HEK293 (cell line): ENCODE data around the gene TTN.

ENCODE experiments used
- CTCF ChIA-PET: fragments of 350-600 bp; formaldehyde crosslinking; extraction: SDS; loops from one replicate; lab custom pipeline; 2021; ENCODE audit warnings: antibody characterized with exemption; lab: Yijun Ruan, JAX
- POLR2A ChIA-PET: fragments of 300-600 bp; formaldehyde crosslinking; extraction: SDS; loops from one replicate; lab custom pipeline; 2020; ENCODE audit warnings: antibody characterized with exemption, inconsistent platforms; lab: Yijun Ruan, JAX
- H3K27ac ChIP-seq: fragments of 200-500 bp; sonication (Bioruptor generic); 2 replicates; pipeline ENCODE4 v1.5.1; 2014; ENCODE audit warnings: low read depth, low read length, control low read depth, inconsistent platforms; ENCODE audit errors: extremely low read depth
- H3K36me3 ChIP-seq, 2 experiments: fragments of 200-500 bp in 1 of 2; sonication (Bioruptor generic) in 1 of 2; 1 replicate in 1 of 2; 2 replicates in 1 of 2; pipeline ENCODE4 v1.5.1; 2014 to 2017; ENCODE audit warnings: inconsistent platforms in 2 of 2, low read length in 2 of 2; ENCODE audit not compliant: control insufficient read depth in 2 of 2, insufficient read depth in 1 of 2
- H3K4me1 ChIP-seq: fragments of 200-500 bp; sonication (Bioruptor generic); 2 replicates; pipeline ENCODE4 v1.5.1; 2014; ENCODE audit warnings: mild to moderate bottlenecking, low read length, inconsistent platforms; ENCODE audit not compliant: control insufficient read depth, insufficient read depth
- H3K4me3 ChIP-seq: 2 replicates; pipeline ENCODE4 v1.5.1; 2011; ENCODE audit warnings: low read depth, mild to moderate bottlenecking, control low read depth, low read length, moderate library complexity
- H3K9me3 ChIP-seq: fragments of 200-500 bp; sonication (Bioruptor generic); 2 replicates; pipeline ENCODE4 v1.5.1; 2014; ENCODE audit warnings: low read depth, low read length, inconsistent platforms; ENCODE audit not compliant: control insufficient read depth, insufficient read depth
- GFI1B ChIP-seq: fragments of 450-650 bp; formaldehyde crosslinking; IDR thresholded peaks from 2 replicates; pipeline ENCODE4 v1.5.1; 2016; ENCODE audit warnings: missing biosample characterization, missing genetic modification characterization
- GLI4 ChIP-seq: fragments of 450-650 bp; formaldehyde crosslinking; IDR thresholded peaks from 2 replicates; pipeline ENCODE4 v1.5.1; 2016; ENCODE audit warnings: missing biosample characterization, missing genetic modification characterization
- KLF16 ChIP-seq: fragments of 450-650 bp; formaldehyde crosslinking; IDR thresholded peaks from 2 replicates; pipeline ENCODE4 v1.5.1; 2017; ENCODE audit warnings: missing biosample characterization, missing genetic modification characterization
- KLF17 ChIP-seq: fragments of 450-650 bp; formaldehyde crosslinking; IDR thresholded peaks from 2 replicates; pipeline ENCODE4 v1.5.1; 2016; ENCODE audit warnings: missing biosample characterization, missing genetic modification characterization
- KLF8 ChIP-seq: fragments of 450-650 bp; formaldehyde crosslinking; IDR thresholded peaks from 2 replicates; pipeline ENCODE4 v1.5.1; 2016; ENCODE audit warnings: missing biosample characterization, missing genetic modification characterization
- MEIS1 ChIP-seq: sonication (generic); formaldehyde crosslinking; IDR thresholded peaks from 2 replicates; pipeline ENCODE4 v1.8.1; 2022; ENCODE audit warnings: missing genetic modification reagents, mild to moderate bottlenecking, borderline replicate concordance
- MZF1 ChIP-seq: fragments of 450-650 bp; formaldehyde crosslinking; IDR thresholded peaks from 2 replicates; pipeline ENCODE4 v1.5.1; 2017; ENCODE audit warnings: missing biosample characterization, missing genetic modification characterization, borderline replicate concordance
- PATZ1 ChIP-seq: fragments of 450-650 bp; formaldehyde crosslinking; IDR thresholded peaks from 2 replicates; pipeline ENCODE4 v1.5.1; 2016; ENCODE audit warnings: missing biosample characterization, missing genetic modification characterization
- TCF7L2 ChIP-seq: IDR thresholded peaks from 2 replicates; pipeline ENCODE4 v1.6.1; 2011; ENCODE audit warnings: low read depth, mild to moderate bottlenecking, inconsistent platforms, low read length, moderate library complexity, borderline replicate concordance
- ZBTB26 ChIP-seq: fragments of 450-650 bp; formaldehyde crosslinking; optimal IDR thresholded peaks from 2 replicates; pipeline ENCODE3; 2016; ENCODE audit warnings: missing biosample characterization, mild to moderate bottlenecking, missing genetic modification characterization
- ZFP41 ChIP-seq: fragments of 450-650 bp; formaldehyde crosslinking; IDR thresholded peaks from 2 replicates; pipeline ENCODE4 v1.5.1; 2016; ENCODE audit warnings: missing biosample characterization, missing genetic modification characterization, borderline replicate concordance
- ZNF266 ChIP-seq: fragments of 450-650 bp; formaldehyde crosslinking; IDR thresholded peaks from 2 replicates; pipeline ENCODE4 v1.5.1; 2016; ENCODE audit warnings: missing biosample characterization, missing genetic modification characterization, low read depth
- ZNF302 ChIP-seq: fragments of 450-650 bp; formaldehyde crosslinking; IDR thresholded peaks from 2 replicates; pipeline ENCODE4 v1.5.1; 2016; ENCODE audit warnings: missing biosample characterization, missing genetic modification characterization, low read depth
- ZNF341 ChIP-seq: fragments of 450-650 bp; formaldehyde crosslinking; IDR thresholded peaks from 2 replicates; pipeline ENCODE4; 2016; ENCODE audit warnings: low read depth, missing biosample characterization, missing genetic modification characterization
- ZNF391 ChIP-seq: fragments of 450-650 bp; formaldehyde crosslinking; IDR thresholded peaks from 2 replicates; pipeline ENCODE4 v1.5.1; 2016; ENCODE audit warnings: low read depth, missing biosample characterization, missing genetic modification characterization, borderline replicate concordance
- ZNF394 ChIP-seq: fragments of 450-650 bp; formaldehyde crosslinking; IDR thresholded peaks from 2 replicates; pipeline ENCODE4 v1.5.1; 2016; ENCODE audit warnings: missing biosample characterization, missing genetic modification characterization, mild to moderate bottlenecking, moderate library complexity, borderline replicate concordance
- ZNF677 ChIP-seq: fragments of 450-650 bp; IDR thresholded peaks from 2 replicates; pipeline ENCODE4 v1.5.0; 2018; ENCODE audit warnings: missing biosample characterization, mild to moderate bottlenecking, missing genetic modification characterization, moderate library complexity
- ZNF777 ChIP-seq: fragments of 450-650 bp; formaldehyde crosslinking; IDR thresholded peaks from 2 replicates; pipeline ENCODE4 v1.5.1; 2017; ENCODE audit warnings: missing biosample characterization, missing genetic modification characterization, borderline replicate concordance
- ZNF792 ChIP-seq: fragments of 450-650 bp; formaldehyde crosslinking; IDR thresholded peaks from 2 replicates; pipeline ENCODE4 v1.5.1; 2016; ENCODE audit warnings: missing biosample characterization, missing genetic modification characterization
- ZNF837 ChIP-seq: fragments of 450-650 bp; formaldehyde crosslinking; IDR thresholded peaks from 2 replicates; pipeline ENCODE4 v1.5.1; 2016; ENCODE audit warnings: missing biosample characterization, missing genetic modification characterization

TTN gene

GRCh38 chr2:178827739-178828485 is 20.7 kb upstream of the TTN start:
- Histone ChIP-seq H3K4me3 (no peak overlapping the region), H3K4me1 (no peaks in the 10 kb centered on the region), H3K27ac (no peak overlapping the region), H3K36me3 (no peaks in the 10 kb centered on the region), H3K9me3 (no peaks in the 10 kb centered on the region)
- TF ChIP-seq GLI4 (tag by site-specific recombination) (no peak), MZF1 (tag by site-specific recombination) (no peak), ZNF394 (tag by site-specific recombination) (no peak), ZNF677 (tag by site-specific recombination) (no peak), MEIS1 (CRISPR knock-in tag) (no peak), ZNF302 (tag by site-specific recombination) (no peak), ZFP41 (tag by site-specific recombination) (no peak), ZNF391 (tag by site-specific recombination) (no peak), GFI1B (tag by site-specific recombination) (no peak), ZBTB26 (tag by site-specific recombination) (no peak), TCF7L2 (no peak), ZNF837 (no peak), ZNF777 (tag by site-specific recombination) (no peak), KLF16 (tag by site-specific recombination) (no peak)
- CTCF ChIA-PET = no interaction called here
- POLR2A ChIA-PET = no interaction called here

GRCh38 chr2:178827111-178827510 is 19.9 kb upstream of the TTN start:
- Histone ChIP-seq H3K36me3 (no peaks in the 10 kb centered on the region), H3K4me3 (no peak overlapping the region), H3K27ac (no peak overlapping the region), H3K4me1 (no peaks in the 10 kb centered on the region), H3K9me3 (no peaks in the 10 kb centered on the region)
- CTCF ChIA-PET = no interaction called here
- TF ChIP-seq KLF17 = no peak
- TF ChIP-seq KLF8 (tag by site-specific recombination) = no peak
- POLR2A ChIA-PET = no interaction called here

GRCh38 chr2:178825183-178825582 is 18.0 kb upstream of the TTN start:
- H3K4me1 ChIP-seq = no peaks in the 10 kb centered on the region
- TF ChIP-seq ZNF341 (tag by site-specific recombination) = no peak
- no peak for TF ChIP-seq KLF16 (tag by site-specific recombination)
- TF ChIP-seq ZNF792 (tag by site-specific recombination) = no peak
- no peak for TF ChIP-seq ZNF266 (tag by site-specific recombination)
- TF ChIP-seq PATZ1 (tag by site-specific recombination) = no peak
- TF ChIP-seq, all 188 proteins: peak for 0
- H3K27ac ChIP-seq = no peak overlapping the region
- H3K9me3 ChIP-seq = no peaks in the 10 kb centered on the region
- ChIA-PET CTCF (no interaction called here), POLR2A (no interaction called here)
- H3K36me3 ChIP-seq = no peaks in the 10 kb centered on the region
- H3K4me3 ChIP-seq = no peak overlapping the region
